Left ventricle myocardium inferior (tissue), 1 donor: ENCODE results near the gene NOC4L. TPM values are rescaled to one million over a fixed set of nuclear protein-coding genes. Genes with fewer than 3 reads are reported as not detected.
A peak's percentile ranks its signal among the peaks of the same experiment; 100 is the strongest.

ENCODE experiments used
- DNase-seq: peaks from one replicate; pipeline ENCODE4 v3.0.0-alpha.2; 2020
- H3K27ac ChIP-seq: fragments of 200-600 bp; replicated peaks from 2 replicates; pipeline ENCODE4 v1.8.0; 2021
- H3K27me3 ChIP-seq: fragments of 200-600 bp; 2 replicates; pipeline ENCODE4 v1.8.0; 2021; ENCODE audit warnings: low read depth
- H3K36me3 ChIP-seq: fragments of 200-600 bp; 2 replicates; pipeline ENCODE4 v1.8.0; 2021
- H3K4me1 ChIP-seq: fragments of 200-600 bp; 2 replicates; pipeline ENCODE4 v1.8.0; 2021
- H3K4me3 ChIP-seq: fragments of 200-600 bp; 2 replicates; pipeline ENCODE4 v1.8.0; 2021; ENCODE audit warnings: mild to moderate bottlenecking, moderate library complexity
- H3K9me3 ChIP-seq: fragments of 200-600 bp; replicated peaks from 2 replicates; pipeline ENCODE4 v1.8.0; 2021
- intact Hi-C: fragments of 100-400 bp; cut with micrococcal nuclease; formaldehyde crosslinking; loops from one replicate; pipeline ENCODE4 v1.11.0; 2022
- total RNA-seq: library from RNA; stranded (reverse); fragmentation: NEBNext Ultra II Directional; extraction: Animal tissue kit (Norgen Biotek cat#: 25700); gene quantifications from one replicate; pipeline ENCODE4 v1.2.1, GENCODE V29; 2021
- TF ChIP-seq, protein P1 (sequence below): fragments of 200-600 bp; IDR thresholded peaks from 2 replicates; pipeline ENCODE4 v1.8.0; 2021; ENCODE audit warnings: antibody characterized with exemption, mild to moderate bottlenecking, borderline replicate concordance
- donor health status: DM: no; HTN: yes; CAD: no; lungs with severe emphysema.

NOC4L gene
- total RNA-seq, 1 donor from 2014 or later: 10.3 TPM

- H3K27me3 ChIP-seq: peaks cover 68% of the 10 kb centered on the region
- TF ChIP-seq, protein P1, sequence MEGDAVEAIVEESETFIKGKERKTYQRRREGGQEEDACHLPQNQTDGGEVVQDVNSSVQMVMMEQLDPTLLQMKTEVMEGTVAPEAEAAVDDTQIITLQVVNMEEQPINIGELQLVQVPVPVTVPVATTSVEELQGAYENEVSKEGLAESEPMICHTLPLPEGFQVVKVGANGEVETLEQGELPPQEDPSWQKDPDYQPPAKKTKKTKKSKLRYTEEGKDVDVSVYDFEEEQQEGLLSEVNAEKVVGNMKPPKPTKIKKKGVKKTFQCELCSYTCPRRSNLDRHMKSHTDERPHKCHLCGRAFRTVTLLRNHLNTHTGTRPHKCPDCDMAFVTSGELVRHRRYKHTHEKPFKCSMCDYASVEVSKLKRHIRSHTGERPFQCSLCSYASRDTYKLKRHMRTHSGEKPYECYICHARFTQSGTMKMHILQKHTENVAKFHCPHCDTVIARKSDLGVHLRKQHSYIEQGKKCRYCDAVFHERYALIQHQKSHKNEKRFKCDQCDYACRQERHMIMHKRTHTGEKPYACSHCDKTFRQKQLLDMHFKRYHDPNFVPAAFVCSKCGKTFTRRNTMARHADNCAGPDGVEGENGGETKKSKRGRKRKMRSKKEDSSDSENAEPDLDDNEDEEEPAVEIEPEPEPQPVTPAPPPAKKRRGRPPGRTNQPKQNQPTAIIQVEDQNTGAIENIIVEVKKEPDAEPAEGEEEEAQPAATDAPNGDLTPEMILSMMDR: no peak
- H3K9me3 ChIP-seq: peaks cover 37% of the 10 kb centered on the region
- H3K27ac ChIP-seq: peak overlapping the region; percentile 74
- peak overlapping the region; percentile 70 for H3K4me3 ChIP-seq
- intact Hi-C loops: no loop called here
- H3K36me3 ChIP-seq: no peaks in the 10 kb centered on the region
- no peak for DNase-seq
- H3K4me1 ChIP-seq: peaks cover 20% of the 10 kb centered on the region
These were observed 44.7 kb downstream of the NOC4L start for GRCh38 chr12:132188916-132189325.

DNA sequence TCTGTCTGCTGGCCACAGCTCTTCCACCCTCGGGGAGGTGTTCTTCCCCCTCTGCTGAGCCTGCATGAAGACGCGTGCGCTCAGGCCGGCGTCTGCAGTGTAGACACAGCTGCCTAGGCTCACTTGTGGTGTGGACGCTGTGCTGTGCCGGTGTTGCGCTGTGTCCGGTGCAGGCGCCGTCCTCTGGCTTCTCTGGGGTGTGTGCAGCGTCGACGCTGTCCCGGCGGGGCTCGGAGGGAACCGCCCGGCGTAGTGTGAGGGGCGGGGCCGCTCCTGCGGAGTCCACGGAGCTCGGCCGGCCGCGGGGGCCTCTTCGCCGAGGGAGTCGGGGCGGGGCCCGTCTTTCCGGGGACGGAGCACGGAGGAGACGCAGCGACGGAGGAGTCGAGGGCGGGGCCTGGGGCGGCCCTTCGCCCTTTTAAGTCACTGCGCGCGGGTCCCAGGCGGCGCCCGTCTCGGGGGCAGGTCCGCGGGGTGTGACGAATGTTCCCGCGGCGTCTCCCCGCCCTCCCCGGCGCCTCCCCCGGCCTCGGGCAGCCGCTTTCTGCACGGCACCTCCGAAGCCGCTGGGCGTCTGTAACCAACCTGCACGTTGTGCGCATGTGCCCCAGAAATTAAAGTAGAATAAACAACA lies 45.2 kb downstream of the NOC4L start:
- peak; percentile 92 for DNase-seq
- TF ChIP-seq, protein P1: no peak
- Histone ChIP-seq H3K4me3 (peak overlapping the region; percentile 70), H3K9me3 (peaks cover 37% of the 10 kb centered on the region), H3K4me1 (peaks cover 20% of the 10 kb centered on the region), H3K36me3 (no peaks in the 10 kb centered on the region), H3K27me3 (peaks cover 74% of the 10 kb centered on the region), H3K27ac (peak overlapping the region; percentile 74)
- intact Hi-C loops: no loop called here

DNA sequence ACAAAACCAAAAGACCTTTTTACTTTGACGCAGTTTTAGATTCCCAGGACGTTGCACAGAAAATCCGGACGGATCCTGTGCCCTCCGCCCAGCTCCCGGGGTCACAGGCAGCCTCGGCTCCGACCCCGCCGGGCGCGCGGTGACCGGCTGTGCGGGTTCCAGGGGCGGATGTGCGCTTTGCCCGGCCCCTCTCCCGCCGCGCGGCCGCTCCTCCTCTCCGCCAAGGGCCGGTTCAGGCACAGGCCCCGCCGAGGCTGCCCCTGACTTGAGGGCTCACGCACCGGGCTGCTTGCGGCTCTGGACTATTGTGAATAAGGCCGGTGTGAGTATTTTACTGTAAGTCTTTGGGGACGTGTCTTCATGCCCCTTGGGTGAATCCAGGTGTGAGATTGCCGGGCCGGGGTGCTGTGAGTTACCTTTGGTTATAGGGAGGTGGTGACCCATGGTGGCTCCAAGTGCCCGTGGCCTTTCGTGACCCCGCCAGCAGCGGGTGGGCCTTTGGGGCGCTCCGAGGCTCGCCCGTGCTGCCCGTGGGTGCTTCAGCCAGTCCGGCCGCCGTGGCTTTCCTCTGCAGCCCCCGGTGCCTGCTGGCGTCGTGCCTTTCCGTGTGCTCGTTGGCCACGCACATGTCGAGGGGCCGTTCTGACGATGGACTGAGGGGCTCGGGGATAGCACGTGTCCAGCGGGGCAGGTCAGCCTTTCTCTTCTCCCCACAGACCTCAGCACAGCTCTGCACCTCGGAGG lies 45.9 kb downstream of the NOC4L start:
- Histone ChIP-seq H3K27me3 (peaks cover 72% of the 10 kb centered on the region), H3K36me3 (no peaks in the 10 kb centered on the region), H3K4me1 (peaks cover 20% of the 10 kb centered on the region), H3K27ac (peak overlapping the region; percentile 74), H3K4me3 (peak overlapping the region; percentile 70), H3K9me3 (peaks cover 30% of the 10 kb centered on the region)
- DNase-seq: no peak
- TF ChIP-seq, protein P1: no peak
- intact Hi-C loops: no loop called here

GRCh38 chr12:132190834-132191500 lies 46.7 kb downstream of the NOC4L start:
- intact Hi-C loops: no loop called here
- DNase-seq: no peak
- H3K4me1 ChIP-seq: peaks cover 20% of the 10 kb centered on the region
- peaks cover 22% of the 10 kb centered on the region for H3K9me3 ChIP-seq
- H3K27ac ChIP-seq: no peak overlapping the region
- TF ChIP-seq, protein P1: no peak
- peaks cover 68% of the 10 kb centered on the region for H3K27me3 ChIP-seq
- no peaks in the 10 kb centered on the region for H3K36me3 ChIP-seq
- no peak overlapping the region for H3K4me3 ChIP-seq

- intact Hi-C loops: no loop called here
- TF ChIP-seq, protein P1: no peak
These were observed 47.7 kb downstream of the NOC4L start for GRCh38 chr12:132191715-132192553.

More at GRCh38 chr12:132191715-132192553, 47.7 kb downstream of the NOC4L start:
- H3K4me1 ChIP-seq: peaks cover 20% of the 10 kb centered on the region
- peaks cover 69% of the 10 kb centered on the region for H3K27me3 ChIP-seq
- H3K27ac ChIP-seq: no peak overlapping the region
- no peak overlapping the region for H3K4me3 ChIP-seq
- DNase-seq: no peak
- peaks cover 17% of the 10 kb centered on the region for H3K9me3 ChIP-seq
- H3K36me3 ChIP-seq: no peaks in the 10 kb centered on the region
